Hindlimb muscle (tissue), 1 donor: ENCODE results near the gene IFNB1. TPM values are rescaled to one million over a fixed set of nuclear protein-coding genes. Genes with fewer than 3 reads are reported as not detected.

ENCODE experiments used
- DNase-seq: peaks from one replicate; pipeline ENCODE4 v3.0.0-alpha.2; 2013
- polyA plus RNA-seq: library from polyadenylated mRNA; unstranded; fragments of 120-200 nt; gene quantifications from one replicate; pipeline ENCODE4 v1.2.1, GENCODE V29; 2013; ENCODE audit not compliant: insufficient read length

Gene IFNB1
- polyA plus RNA-seq, 1 donor: not detected

GRCh38 chr9:21070171-21070571, 7.6 kb downstream of the IFNB1 start:
- DNase-seq: peak; percentile 87

- peak; percentile 29 for DNase-seq
Observed at GRCh38 chr9:21060919-21061561, 16.7 kb downstream of the IFNB1 start.

GRCh38 chr9:21056931-21057330, 20.8 kb downstream of the IFNB1 start:
- no peak for DNase-seq

GRCh38 chr9:21053851-21054250, 23.9 kb downstream of the IFNB1 start:
- DNase-seq: no peak

- no peak for DNase-seq
Observed at GRCh38 chr9:21047281-21047691, 30.5 kb downstream of the IFNB1 start.

GRCh38 chr9:21043841-21044240, 33.9 kb downstream of the IFNB1 start:
- DNase-seq: no peak

GRCh38 chr9:21042466-21042865, 35.3 kb downstream of the IFNB1 start:
- DNase-seq: no peak

GRCh38 chr9:21039302-21039701, 38.4 kb downstream of the IFNB1 start:
- DNase-seq: no peak

- no peak for DNase-seq
Observed at GRCh38 chr9:21037278-21037677, 40.5 kb downstream of the IFNB1 start.

GRCh38 chr9:21031808-21032183, 45.9 kb downstream of the IFNB1 start:
- DNase-seq: no peak

- DNase-seq: peak; percentile 53
Observed at GRCh38 chr9:21031091-21031807, 46.5 kb downstream of the IFNB1 start, which contains the start of gene HACD4. HACD4 (minus strand) TSS chr9:21031640; CDS start chr9:21031590, 50 bp downstream.

GRCh38 chr9:21030389-21031035, 47.2 kb downstream of the IFNB1 start:
- no peak for DNase-seq

- no peak for DNase-seq
Observed at GRCh38 chr9:21029661-21030060, 48.1 kb downstream of the IFNB1 start.

- DNase-seq: no peak
Observed at GRCh38 chr9:21028466-21028865, 49.3 kb downstream of the IFNB1 start.

GRCh38 chr9:21027295-21027694, 50.4 kb downstream of the IFNB1 start:
- no peak for DNase-seq

Other genes with a start within 250 kb of the IFNB1 start
- 1.4 TPM for gene HACD4, start 46.3 kb downstream of the IFNB1 start, polyA plus RNA-seq
- gene IFNW1, start 63.9 kb upstream of the IFNB1 start, polyA plus RNA-seq: not detected
- gene IFNA21, start 88.7 kb upstream of the IFNB1 start, polyA plus RNA-seq: not detected
- gene IFNA4, start 109.6 kb upstream of the IFNB1 start, polyA plus RNA-seq: not detected
- gene IFNA7, start 124.3 kb upstream of the IFNB1 start, polyA plus RNA-seq: not detected
- not detected for gene IFNA10, start 129.2 kb upstream of the IFNB1 start, polyA plus RNA-seq
- gene IFNA16, start 139.4 kb upstream of the IFNB1 start, polyA plus RNA-seq: not detected
- gene IFNA17, start 150.3 kb upstream of the IFNB1 start, polyA plus RNA-seq: not detected
- gene IFNA14, start 162.1 kb upstream of the IFNB1 start, polyA plus RNA-seq: not detected
- not detected for gene IFNA5, start 227.4 kb upstream of the IFNB1 start, polyA plus RNA-seq